Measurements from ENCODE around the gene DUSP8.

Gene DUSP8

GRCh38 chr11:1566381-1567051 lies 5.6 kb downstream of the DUSP8 start:
- H3K9me3 ChIP-seq (ENCODE audit: control insufficient read depth, insufficient read depth, low read length), result no peaks in the 10 kb centered on the region
- DNase-seq (ENCODE audit: low read depth, low spot score), result no peak
- no peak overlapping the region for H3K4me3 ChIP-seq (ENCODE audit: low read length)
- H3K27ac ChIP-seq (ENCODE audit: low read length), result no peak overlapping the region
- H3K27me3 ChIP-seq (ENCODE audit: control insufficient read depth, insufficient read depth, low read length), result no peaks in the 10 kb centered on the region
- peaks cover 20% of the 10 kb centered on the region for H3K4me1 ChIP-seq (ENCODE audit: control insufficient read depth, insufficient read depth, low read length)
- WGBS (ENCODE audit: insufficient coverage, insufficient read length), result no CpG with 5 or more reads among the region's 20 CpGs
- H3K36me3 ChIP-seq (ENCODE audit: control insufficient read depth, insufficient read depth, low read length), result no peaks in the 10 kb centered on the region; the same call in 1 of the 2 replicates

- WGBS (ENCODE audit: insufficient coverage, insufficient read length), result no CpG with 5 or more reads among the region's 5 CpGs
- Histone ChIP-seq H3K27me3 (ENCODE audit: control insufficient read depth, insufficient read depth, low read length) (no peaks in the 10 kb centered on the region), H3K36me3 (ENCODE audit: control insufficient read depth, insufficient read depth, low read length) (no peaks in the 10 kb centered on the region; the same call in 1 of the 2 replicates), H3K4me3 (ENCODE audit: low read length) (no peak overlapping the region), H3K27ac (ENCODE audit: low read length) (no peak overlapping the region), H3K9me3 (ENCODE audit: control insufficient read depth, insufficient read depth, low read length) (no peaks in the 10 kb centered on the region), H3K4me1 (ENCODE audit: control insufficient read depth, insufficient read depth, low read length) (peaks cover 19% of the 10 kb centered on the region)
- DNase-seq (ENCODE audit: low read depth, low spot score), result no peak
Measured at GRCh38 chr11:1565904-1566247, 6.2 kb downstream of the DUSP8 start.

GRCh38 chr11:1565173-1565903 lies 6.7 kb downstream of the DUSP8 start:
- WGBS (ENCODE audit: insufficient coverage, insufficient read length), result no CpG with 5 or more reads among the region's 28 CpGs
- Histone ChIP-seq H3K4me1 (ENCODE audit: control insufficient read depth, insufficient read depth, low read length) (peaks cover 16% of the 10 kb centered on the region), H3K9me3 (ENCODE audit: control insufficient read depth, insufficient read depth, low read length) (no peaks in the 10 kb centered on the region), H3K27ac (ENCODE audit: low read length) (no peak overlapping the region), H3K4me3 (ENCODE audit: low read length) (no peak overlapping the region; the same call in 1 of the 2 replicates), H3K27me3 (ENCODE audit: control insufficient read depth, insufficient read depth, low read length) (no peaks in the 10 kb centered on the region), H3K36me3 (ENCODE audit: control insufficient read depth, insufficient read depth, low read length) (no peaks in the 10 kb centered on the region; the same call in 1 of the 2 replicates)
- no peak for DNase-seq (ENCODE audit: low read depth, low spot score)

- Histone ChIP-seq H3K36me3 (ENCODE audit: control insufficient read depth, insufficient read depth, low read length) (no peaks in the 10 kb centered on the region; the same call in 1 of the 2 replicates), H3K4me3 (ENCODE audit: low read length) (no peak overlapping the region), H3K9me3 (ENCODE audit: control insufficient read depth, insufficient read depth, low read length) (no peaks in the 10 kb centered on the region), H3K27me3 (ENCODE audit: control insufficient read depth, insufficient read depth, low read length) (no peaks in the 10 kb centered on the region), H3K4me1 (ENCODE audit: control insufficient read depth, insufficient read depth, low read length) (peaks cover 17% of the 10 kb centered on the region), H3K27ac (ENCODE audit: low read length) (no peak overlapping the region)
- WGBS (ENCODE audit: insufficient coverage, insufficient read length), result no CpG with 5 or more reads among the region's 16 CpGs
- no peak for DNase-seq (ENCODE audit: low read depth, low spot score)
Measured at GRCh38 chr11:1564535-1565172, 7.4 kb downstream of the DUSP8 start.

- H3K4me1 ChIP-seq (ENCODE audit: control insufficient read depth, insufficient read depth, low read length), result peaks cover 23% of the 10 kb centered on the region
- H3K36me3 ChIP-seq (ENCODE audit: control insufficient read depth, insufficient read depth, low read length), result no peaks in the 10 kb centered on the region; the same call in 1 of the 2 replicates
- no peak overlapping the region for H3K4me3 ChIP-seq (ENCODE audit: low read length)
- no CpG with 5 or more reads among the region's 29 CpGs for WGBS (ENCODE audit: insufficient coverage, insufficient read length)
- no peaks in the 10 kb centered on the region for H3K27me3 ChIP-seq (ENCODE audit: control insufficient read depth, insufficient read depth, low read length)
- no peaks in the 10 kb centered on the region for H3K9me3 ChIP-seq (ENCODE audit: control insufficient read depth, insufficient read depth, low read length)
- no peak for DNase-seq (ENCODE audit: low read depth, low spot score)
- H3K27ac ChIP-seq (ENCODE audit: low read length), result no peak overlapping the region
Measured at GRCh38 chr11:1563697-1564534, 8.2 kb downstream of the DUSP8 start.

- peaks cover 22% of the 10 kb centered on the region for H3K4me1 ChIP-seq (ENCODE audit: control insufficient read depth, insufficient read depth, low read length)
- H3K36me3 ChIP-seq (ENCODE audit: control insufficient read depth, insufficient read depth, low read length), result no peaks in the 10 kb centered on the region; the same call in 1 of the 2 replicates
- no peak overlapping the region for H3K4me3 ChIP-seq (ENCODE audit: low read length)
- H3K27ac ChIP-seq (ENCODE audit: low read length), result no peak overlapping the region
- H3K27me3 ChIP-seq (ENCODE audit: control insufficient read depth, insufficient read depth, low read length), result no peaks in the 10 kb centered on the region
- H3K9me3 ChIP-seq (ENCODE audit: control insufficient read depth, insufficient read depth, low read length), result no peaks in the 10 kb centered on the region
- no CpG with 5 or more reads among the region's 12 CpGs for WGBS (ENCODE audit: insufficient coverage, insufficient read length)
- no peak for DNase-seq (ENCODE audit: low read depth, low spot score)
Measured at GRCh38 chr11:1563149-1563638, 8.9 kb downstream of the DUSP8 start.

- no peaks in the 10 kb centered on the region for H3K27me3 ChIP-seq (ENCODE audit: control insufficient read depth, insufficient read depth, low read length)
- no peaks in the 10 kb centered on the region for H3K9me3 ChIP-seq (ENCODE audit: control insufficient read depth, insufficient read depth, low read length)
- no peak overlapping the region for H3K4me3 ChIP-seq (ENCODE audit: low read length)
- H3K4me1 ChIP-seq (ENCODE audit: control insufficient read depth, insufficient read depth, low read length), result peaks cover 24% of the 10 kb centered on the region
- no peak overlapping the region for H3K27ac ChIP-seq (ENCODE audit: low read length)
- WGBS (ENCODE audit: insufficient coverage, insufficient read length), result no CpG with 5 or more reads among the region's 14 CpGs
- no peaks in the 10 kb centered on the region; the same call in 1 of the 2 replicates for H3K36me3 ChIP-seq (ENCODE audit: control insufficient read depth, insufficient read depth, low read length)
- DNase-seq (ENCODE audit: low read depth, low spot score), result no peak
Measured at GRCh38 chr11:1562469-1563148, 9.5 kb downstream of the DUSP8 start.

- no CpG with 5 or more reads among the region's 5 CpGs for WGBS (ENCODE audit: insufficient coverage, insufficient read length)
- no peaks in the 10 kb centered on the region for H3K9me3 ChIP-seq (ENCODE audit: control insufficient read depth, insufficient read depth, low read length)
- H3K36me3 ChIP-seq (ENCODE audit: control insufficient read depth, insufficient read depth, low read length), result no peaks in the 10 kb centered on the region; the same call in 1 of the 2 replicates
- no peak overlapping the region for H3K4me3 ChIP-seq (ENCODE audit: low read length)
- no peaks in the 10 kb centered on the region for H3K27me3 ChIP-seq (ENCODE audit: control insufficient read depth, insufficient read depth, low read length)
- DNase-seq (ENCODE audit: low read depth, low spot score), result no peak
- H3K4me1 ChIP-seq (ENCODE audit: control insufficient read depth, insufficient read depth, low read length), result peaks cover 25% of the 10 kb centered on the region
- no peak overlapping the region for H3K27ac ChIP-seq (ENCODE audit: low read length)
Measured at GRCh38 chr11:1561955-1562354, 10.1 kb downstream of the DUSP8 start.

- H3K4me1 ChIP-seq (ENCODE audit: control insufficient read depth, insufficient read depth, low read length), result peaks cover 25% of the 10 kb centered on the region
- WGBS (ENCODE audit: insufficient coverage, insufficient read length), result no CpG with 5 or more reads among the region's 17 CpGs
- H3K36me3 ChIP-seq (ENCODE audit: control insufficient read depth, insufficient read depth, low read length), result no peaks in the 10 kb centered on the region; the same call in 1 of the 2 replicates
- H3K27ac ChIP-seq (ENCODE audit: low read length), result no peak overlapping the region
- H3K9me3 ChIP-seq (ENCODE audit: control insufficient read depth, insufficient read depth, low read length), result no peaks in the 10 kb centered on the region
- H3K27me3 ChIP-seq (ENCODE audit: control insufficient read depth, insufficient read depth, low read length), result no peaks in the 10 kb centered on the region
- no peak for DNase-seq (ENCODE audit: low read depth, low spot score)
- no peak overlapping the region for H3K4me3 ChIP-seq (ENCODE audit: low read length)
Measured at GRCh38 chr11:1561266-1561665, 10.8 kb downstream of the DUSP8 start.
